ENCODE results near the gene ADAP2.

DNA sequence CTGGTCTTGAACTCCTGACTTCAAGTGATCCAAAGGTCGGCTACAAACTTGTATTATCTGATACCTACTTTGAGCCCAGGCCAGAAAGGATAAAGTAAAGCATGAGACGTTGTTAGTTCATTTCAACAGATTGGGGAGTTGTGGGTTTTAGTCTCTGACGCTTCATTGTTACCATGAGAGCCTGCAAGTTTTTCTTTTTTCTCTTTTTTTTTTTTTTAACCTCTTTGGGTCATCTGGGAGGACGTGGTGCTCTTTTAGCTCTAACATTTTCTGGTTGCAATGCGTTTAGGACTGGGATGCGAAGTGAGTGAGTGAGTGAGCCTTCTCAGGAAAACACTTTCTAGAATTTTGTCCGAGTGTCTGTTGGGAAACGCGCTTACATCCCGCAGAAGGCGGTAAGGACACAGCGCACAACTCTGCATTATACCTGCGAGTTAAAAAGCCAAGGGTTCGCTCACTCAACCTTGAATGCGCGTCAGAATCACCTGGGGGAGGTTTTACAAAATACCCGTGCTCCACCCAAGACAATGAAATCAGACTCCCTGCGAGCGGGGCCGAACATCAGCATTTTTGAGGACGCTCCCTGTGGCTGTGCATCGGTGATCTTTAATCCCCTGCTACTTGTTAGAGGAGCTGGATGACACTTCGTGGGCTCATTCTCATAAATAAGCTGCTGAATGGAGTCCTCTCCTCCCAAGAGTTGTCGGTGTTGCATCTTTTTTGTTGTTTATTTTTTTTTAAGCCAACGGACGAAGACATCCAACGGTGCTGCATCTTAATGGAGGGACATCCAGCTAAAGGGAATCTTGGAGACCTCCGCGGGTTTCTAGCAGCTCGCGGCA lies 48.5 kb downstream of the ADAP2 start:
- TF ChIP-seq, protein P1, sequence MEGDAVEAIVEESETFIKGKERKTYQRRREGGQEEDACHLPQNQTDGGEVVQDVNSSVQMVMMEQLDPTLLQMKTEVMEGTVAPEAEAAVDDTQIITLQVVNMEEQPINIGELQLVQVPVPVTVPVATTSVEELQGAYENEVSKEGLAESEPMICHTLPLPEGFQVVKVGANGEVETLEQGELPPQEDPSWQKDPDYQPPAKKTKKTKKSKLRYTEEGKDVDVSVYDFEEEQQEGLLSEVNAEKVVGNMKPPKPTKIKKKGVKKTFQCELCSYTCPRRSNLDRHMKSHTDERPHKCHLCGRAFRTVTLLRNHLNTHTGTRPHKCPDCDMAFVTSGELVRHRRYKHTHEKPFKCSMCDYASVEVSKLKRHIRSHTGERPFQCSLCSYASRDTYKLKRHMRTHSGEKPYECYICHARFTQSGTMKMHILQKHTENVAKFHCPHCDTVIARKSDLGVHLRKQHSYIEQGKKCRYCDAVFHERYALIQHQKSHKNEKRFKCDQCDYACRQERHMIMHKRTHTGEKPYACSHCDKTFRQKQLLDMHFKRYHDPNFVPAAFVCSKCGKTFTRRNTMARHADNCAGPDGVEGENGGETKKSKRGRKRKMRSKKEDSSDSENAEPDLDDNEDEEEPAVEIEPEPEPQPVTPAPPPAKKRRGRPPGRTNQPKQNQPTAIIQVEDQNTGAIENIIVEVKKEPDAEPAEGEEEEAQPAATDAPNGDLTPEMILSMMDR (IDR thresholded peaks at IDR 0.05) = no peak
- no peak for TF ChIP-seq POLR2A (IDR thresholded peaks at IDR 0.05)
